Activated CD8-positive, alpha-beta memory T cell treated with anti-CD3 and anti-CD28 coated beads, Interleukin-2, amount 50 U/mL, for 1 hour (primary cell): Measurements from ENCODE around the gene CRKL.
"Not testable (repeated sequence)": the region's sequence is repeated elsewhere in the genome, so short reads cannot be mapped to it uniquely, and the experiment has no call there.

ENCODE experiments used
- DNase-seq: peaks from one replicate; pipeline ENCODE4 v3.0.0-alpha.2; 2020; ENCODE audit errors: extremely low read depth

The CRKL gene, protein sequence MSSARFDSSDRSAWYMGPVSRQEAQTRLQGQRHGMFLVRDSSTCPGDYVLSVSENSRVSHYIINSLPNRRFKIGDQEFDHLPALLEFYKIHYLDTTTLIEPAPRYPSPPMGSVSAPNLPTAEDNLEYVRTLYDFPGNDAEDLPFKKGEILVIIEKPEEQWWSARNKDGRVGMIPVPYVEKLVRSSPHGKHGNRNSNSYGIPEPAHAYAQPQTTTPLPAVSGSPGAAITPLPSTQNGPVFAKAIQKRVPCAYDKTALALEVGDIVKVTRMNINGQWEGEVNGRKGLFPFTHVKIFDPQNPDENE

DNA sequence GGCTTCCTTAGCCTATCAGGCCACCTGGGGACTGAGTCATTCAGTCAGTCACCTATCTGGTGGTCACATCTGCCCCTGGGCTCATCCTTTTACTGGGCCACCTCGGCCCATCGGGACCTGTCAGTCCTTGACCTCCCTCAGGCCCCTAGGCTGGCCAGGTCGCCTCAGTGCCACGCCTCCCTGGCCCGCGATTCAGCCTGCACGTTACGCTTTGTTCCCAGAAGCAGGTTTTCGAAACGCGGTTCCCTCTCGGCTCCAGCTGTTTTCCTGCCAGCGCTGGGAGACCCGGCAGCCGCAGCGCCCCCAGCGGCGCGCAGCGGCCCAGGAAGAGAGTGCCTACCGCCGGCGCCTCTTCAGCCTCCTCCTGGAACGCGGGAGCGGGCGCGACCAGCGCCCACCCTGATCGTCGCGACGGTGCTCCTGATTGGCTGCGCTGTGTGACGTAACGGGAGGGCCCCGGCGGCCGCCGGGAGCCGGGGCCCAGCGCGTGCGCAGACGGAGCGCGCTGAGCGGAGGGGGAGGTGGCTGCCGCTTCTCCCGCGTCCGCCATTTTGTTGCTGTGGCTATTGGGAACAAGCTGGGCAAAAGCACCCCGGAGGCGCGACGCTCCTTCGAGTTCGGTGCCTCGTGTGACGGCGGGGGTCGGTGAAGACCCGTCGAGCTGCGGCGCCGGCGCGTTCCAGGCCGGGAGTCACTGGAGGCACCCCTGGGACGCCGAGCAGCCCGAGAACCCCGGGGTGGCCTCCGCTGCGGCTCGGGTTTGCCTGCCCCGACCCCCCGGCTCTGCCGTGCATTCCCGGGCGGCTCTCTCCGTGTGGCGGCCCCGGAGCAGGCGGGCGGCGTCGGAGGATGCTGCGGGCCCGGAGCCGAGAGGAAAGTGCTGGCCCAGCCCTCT lies at the start of gene CRKL:
TSS of gene CRKL (plus strand) at position 492 of the 895 bp plus-strand sequence. CDS start 528 bp downstream, outside the sequence.
- DNase-seq, result peak; percentile 87

DNA sequence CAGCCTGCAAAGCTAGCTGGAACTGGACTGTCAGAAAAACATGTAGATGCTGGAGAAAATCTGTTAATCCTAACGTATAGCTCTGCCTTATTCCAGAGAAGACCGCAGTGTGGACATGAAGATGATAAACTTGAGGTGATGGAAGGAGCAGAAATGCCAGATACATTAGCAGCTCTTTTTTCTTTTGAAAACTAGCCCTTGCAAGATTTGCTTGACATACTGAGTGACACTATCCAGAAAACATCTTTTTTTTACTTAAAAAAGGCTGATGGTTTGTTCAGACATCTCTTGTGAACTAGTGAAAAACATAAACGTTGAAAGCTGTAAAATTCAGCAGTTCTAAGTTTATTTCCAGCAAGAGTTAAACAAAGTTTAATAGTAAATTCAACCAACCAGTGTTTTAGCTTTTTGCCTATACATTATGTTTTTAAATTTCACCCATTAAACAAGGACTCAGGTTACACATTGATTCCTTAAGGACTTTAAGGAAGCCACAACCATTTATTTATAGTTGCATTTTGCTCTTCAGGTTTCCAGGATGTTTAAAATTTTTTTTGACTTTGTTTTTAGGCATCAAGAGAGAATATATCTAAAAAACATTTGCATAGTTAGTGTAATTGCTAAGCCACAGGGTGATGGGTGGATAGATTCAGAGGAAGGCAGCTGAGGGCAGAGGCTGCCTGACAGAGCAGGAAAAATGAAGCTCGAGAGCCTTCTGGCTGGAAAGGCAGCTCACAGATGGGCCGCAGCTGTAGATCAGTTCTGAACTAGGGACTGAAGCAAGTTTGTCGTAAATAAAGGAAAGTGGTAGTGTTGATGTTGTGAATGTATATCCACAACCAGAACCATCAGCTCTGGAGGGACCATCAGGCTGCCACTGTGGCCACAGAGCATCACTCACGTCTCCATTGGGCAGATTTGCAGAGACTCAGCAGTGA lies 48.9 kb upstream of the CRKL start:
- no peak for DNase-seq

DNA sequence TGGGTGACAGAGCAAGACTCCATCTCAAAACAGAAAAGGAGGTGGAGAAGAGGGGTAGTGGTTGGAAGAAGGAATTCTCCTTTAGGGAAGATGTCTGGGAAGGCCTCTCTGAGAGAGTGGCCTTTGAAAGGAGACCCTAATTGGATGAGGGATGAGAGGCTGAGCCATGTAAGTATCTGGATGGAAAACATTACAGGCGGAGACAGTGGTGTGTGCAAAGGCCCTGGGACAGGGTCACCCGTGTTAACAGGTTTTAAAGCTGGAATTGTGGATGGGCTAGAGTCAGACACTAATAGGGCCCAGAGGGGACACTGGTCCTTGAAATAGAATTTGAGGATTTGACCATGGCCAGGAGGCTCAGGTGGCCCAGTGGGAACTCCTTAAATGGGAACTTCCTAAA lies 48.0 kb upstream of the CRKL start:
- DNase-seq, result no peak

DNA sequence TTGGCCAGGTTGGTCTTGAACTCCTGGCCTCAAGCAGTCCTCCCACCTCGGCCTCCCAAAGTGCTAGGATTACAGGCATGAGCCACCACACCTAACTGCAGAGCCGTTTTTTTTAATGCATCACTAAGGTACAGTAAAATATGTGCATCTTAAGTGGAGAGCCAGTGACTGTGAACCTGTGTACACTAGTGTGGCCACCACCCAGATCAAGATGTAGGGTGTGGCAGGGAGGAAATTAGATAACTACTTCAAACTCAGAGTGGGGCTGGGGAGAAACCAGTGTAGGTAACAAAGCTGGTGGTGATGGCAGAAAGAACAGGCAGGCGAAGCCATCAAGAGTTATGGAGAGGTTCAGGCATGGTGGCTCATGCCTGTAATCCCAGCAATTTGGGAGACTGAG lies 44.0 kb upstream of the CRKL start:
- no peak for DNase-seq

DNA sequence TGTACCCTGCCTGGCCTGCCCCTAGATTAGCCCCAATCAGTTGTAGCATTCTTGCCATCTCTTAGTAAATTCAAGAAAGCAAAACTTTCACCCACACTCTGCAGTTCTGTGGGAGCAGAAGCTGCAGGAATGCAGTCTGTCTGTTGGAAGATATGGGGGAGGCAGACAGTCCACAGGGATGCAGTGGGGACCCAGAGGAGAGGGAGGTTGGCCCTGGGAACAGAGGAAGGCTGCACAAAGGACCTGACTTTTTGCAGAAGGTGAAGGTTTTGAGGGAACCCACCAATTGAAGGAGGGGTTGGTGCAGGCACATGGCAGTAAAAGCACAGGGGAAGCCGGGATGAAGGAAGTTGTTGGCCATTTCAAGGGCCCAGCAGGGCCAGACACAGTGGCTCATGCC lies 41.9 kb upstream of the CRKL start:
- DNase-seq, result no peak

DNA sequence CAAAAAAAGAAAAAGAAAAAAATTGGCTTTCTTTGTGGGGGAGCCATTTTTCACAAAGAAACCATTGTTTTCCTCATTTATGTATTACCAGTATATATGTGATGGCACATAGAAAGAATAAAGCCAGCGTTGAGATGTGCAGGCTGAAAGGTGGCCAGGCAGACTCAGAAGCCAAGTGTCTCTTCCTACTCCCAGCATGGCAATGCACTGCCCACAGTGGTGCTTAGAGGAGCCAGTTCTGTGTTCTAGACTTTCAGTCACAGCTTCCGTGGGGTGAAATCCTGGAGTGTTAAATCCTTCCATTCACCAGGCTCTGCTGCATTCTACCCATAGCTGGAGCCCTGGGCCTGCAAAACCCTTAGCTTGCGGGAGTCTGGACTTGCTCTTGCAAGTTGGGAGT lies 39.5 kb upstream of the CRKL start:
- DNase-seq, result no peak

DNA sequence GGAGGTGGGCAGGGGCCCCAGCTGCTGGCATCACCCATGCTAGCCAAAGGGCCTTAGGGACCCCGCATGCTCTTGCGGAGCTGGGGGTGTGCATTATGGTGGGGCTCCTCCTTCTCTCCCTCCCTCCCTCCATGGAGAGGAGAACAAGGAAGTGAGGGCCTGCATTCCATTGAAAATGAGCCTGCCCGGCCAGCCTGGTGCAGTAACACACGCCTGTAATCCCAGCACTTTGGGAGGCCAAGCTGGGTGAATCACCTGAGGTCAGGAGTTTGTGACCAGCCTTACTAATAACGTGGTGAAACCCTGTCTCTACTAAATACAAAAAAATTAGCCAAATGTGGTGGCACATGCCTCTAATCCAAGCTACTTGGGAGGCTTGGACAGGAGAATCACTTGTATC lies 36.0 kb upstream of the CRKL start:
- no peak for DNase-seq

DNA sequence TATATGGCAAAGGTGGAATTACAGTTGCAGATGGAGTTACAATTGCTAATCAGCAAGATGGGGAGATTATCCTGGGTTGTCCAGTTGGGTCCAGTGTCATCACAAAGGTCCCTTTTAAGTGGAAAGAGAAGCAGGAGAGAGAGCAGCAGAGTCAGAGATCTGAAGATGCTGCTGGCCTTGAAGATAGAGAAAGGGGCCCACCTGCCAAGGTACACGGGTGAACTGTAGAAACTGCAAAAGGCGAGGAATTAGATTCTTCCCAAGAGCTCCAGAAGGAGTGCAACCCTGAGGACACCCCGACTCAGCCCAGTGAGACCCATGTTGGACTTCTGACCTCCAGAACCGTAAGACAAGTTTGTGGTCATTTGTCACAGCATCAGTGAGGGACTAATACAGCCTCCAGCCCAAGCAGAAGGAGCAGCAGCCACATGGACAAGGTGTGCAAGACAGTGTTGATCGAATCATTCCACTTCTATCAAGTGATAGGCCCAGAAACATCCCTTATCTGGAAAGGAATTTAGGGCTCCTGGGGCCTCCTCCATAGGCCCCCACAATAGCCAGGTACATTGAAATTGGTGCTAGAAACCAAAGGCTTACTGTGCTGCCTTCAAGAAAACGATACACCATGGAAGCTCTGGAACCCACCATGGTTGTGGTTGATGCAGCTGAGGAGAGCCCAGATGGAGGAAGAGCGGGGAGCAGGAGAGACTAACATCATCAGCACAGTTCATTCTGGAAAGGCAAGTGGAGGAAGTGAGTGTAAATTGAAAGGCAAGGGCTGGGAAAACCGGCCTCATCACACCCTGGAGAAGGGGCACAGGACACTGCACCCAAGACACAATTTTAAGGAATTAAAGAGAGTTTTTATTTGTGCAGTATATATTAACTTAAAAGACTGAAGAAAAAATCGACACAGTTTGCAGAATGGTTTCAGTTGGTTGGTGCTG lies 35.1 kb upstream of the CRKL start:
- no peak for DNase-seq

DNA sequence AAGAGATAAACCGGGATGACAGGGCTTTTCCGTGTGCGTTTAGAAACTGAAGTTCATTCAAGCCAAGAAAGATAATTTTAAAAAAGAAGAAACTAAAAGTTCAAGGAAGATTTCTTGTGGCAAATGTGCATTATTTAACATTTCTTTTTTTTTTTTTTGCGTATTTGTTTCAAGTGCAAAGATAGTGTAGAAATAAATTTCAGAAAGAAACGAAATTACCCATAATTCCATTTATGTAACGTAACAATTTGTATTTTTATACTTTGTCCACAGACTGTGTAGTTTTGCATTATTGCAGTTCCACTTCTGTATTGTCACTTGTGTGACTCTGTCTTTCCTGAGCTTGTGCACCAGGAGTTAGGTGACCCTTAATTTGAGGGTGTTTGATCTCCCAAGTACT lies 34.4 kb upstream of the CRKL start:
- no peak for DNase-seq

DNA sequence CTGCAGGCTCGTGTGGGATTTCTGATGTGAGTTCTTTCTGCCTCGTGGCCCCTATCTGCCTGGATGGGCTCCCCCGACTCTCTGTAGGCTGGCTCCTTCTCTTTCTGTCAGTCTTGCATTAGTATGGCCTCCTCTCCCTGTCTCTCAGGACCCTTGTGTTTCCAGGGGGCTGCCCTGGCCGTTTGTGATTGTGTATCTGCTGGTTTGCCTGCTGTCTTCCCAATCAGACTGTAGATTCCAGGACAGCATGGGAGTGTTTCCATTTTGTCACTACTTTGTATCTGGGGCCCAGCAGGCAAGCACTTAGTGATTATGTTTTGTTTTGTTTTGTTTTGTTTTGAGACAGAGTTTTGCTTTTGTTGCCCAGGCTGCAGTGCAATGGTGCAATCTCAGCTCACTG lies 32.8 kb upstream of the CRKL start:
- DNase-seq, result no peak

DNA sequence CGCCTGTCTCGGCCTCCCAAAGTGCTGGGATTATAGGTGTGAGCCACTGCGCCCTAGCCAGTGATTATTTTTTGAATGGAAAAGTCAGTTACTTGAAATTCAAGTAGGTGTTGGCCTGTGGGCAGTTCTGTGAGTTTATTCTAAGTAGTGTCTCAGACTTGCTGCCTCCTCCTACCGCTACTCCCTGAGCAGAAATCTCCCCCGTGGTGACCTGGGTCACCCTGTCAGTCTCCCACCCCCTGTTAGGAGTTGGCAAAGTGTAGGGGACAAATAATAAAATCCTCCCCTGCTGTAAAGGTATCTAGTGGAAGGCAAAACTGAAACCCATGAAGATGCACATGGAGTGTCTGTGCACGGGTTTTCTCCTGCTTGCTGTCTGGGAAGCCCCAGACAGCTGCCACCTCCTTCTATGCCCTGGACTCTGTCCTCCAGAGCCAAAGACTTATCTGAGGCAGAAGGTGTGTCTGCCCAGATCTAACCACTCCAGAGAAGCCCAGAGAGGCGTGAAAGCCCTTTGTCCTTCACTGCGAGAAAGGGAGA lies 32.1 kb upstream of the CRKL start:
- no peak for DNase-seq

DNA sequence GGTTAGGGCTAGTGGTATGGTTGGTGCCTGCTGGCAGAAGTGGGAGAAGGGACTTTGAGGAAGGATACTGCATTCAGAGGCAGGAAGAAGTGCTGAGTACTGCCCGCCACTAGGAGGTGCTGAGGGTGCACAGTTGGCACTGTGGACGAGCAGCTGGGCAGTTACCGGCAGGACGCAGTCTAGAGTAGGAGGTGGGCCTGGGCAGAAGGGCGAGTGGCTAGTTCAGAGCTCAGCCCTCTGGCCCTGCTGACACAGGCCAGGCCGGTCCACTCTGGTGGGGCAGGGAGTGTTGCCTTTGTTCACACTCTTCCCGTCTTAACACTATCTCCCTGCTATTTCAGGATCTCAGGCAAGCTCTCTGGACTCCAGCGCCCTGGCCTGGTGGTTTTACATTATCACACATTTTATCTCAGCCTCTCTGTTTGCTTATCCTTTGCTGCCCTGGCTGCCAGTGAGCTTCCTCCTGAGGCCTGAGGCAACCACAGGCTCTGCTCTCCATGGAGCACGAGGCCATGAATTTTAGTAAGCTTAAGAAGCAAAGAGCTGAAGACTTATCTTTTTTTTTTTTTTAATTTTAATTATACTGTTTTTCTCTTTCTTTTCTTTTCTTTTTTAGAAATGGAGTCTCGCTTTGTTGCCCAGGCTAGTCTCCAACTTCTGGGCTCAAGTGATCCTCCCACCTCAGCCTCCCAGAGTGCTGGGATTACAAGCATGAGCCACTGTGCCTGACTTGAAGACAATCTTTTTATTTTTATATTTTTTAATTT lies 31.5 kb upstream of the CRKL start:
- peak; percentile 3 for DNase-seq

DNA sequence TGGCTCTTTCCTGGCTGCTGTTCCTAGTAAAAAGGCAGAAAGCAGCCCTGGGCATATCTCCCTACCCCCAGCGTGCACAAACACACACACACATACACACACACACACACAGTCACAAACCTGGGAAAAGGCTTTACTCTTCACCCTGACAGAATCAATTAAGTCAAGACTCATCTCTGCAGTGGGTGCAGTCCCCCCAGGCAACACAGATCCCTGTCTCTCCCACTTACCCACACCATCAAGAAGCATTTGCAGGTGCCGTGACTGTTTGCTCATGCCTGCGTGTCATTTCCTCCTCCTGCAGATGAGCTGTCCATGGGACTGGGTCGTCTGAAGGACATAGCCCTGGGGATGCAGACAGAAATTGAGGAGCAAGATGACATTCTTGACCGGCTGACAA lies 29.8 kb upstream of the CRKL start:
- no peak for DNase-seq

DNA sequence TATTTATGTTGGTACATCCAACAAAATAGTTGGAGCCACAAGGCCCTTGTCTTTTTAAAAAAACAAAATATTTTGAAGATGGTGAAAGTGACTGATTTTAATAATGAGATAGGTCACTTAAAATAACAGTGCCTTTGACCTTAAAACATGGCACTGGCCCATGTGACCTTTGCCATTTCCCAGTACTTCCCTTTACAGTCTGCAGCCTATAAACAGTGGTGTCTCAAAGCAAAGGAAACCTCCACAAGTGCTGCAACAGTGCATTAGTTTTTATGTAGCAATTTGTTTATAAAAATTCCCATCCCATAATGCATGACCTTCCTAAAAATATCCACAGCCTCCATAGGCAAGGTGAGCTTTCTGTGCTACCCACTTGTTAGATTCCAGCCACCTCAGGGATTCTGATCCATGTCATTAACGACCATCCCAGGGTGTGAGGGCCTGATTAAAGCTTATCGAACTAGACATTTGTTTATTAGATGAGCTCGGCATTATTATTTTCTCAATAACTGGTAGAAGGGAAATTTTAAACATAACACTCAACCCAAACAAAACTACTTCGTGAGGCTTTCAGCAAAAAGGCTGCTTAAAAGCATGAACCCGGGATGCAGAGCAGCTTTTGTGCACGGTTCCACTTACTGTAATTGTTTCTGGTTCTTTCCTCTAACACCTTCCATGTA lies 28.0 kb upstream of the CRKL start:
- DNase-seq, result no peak

DNA sequence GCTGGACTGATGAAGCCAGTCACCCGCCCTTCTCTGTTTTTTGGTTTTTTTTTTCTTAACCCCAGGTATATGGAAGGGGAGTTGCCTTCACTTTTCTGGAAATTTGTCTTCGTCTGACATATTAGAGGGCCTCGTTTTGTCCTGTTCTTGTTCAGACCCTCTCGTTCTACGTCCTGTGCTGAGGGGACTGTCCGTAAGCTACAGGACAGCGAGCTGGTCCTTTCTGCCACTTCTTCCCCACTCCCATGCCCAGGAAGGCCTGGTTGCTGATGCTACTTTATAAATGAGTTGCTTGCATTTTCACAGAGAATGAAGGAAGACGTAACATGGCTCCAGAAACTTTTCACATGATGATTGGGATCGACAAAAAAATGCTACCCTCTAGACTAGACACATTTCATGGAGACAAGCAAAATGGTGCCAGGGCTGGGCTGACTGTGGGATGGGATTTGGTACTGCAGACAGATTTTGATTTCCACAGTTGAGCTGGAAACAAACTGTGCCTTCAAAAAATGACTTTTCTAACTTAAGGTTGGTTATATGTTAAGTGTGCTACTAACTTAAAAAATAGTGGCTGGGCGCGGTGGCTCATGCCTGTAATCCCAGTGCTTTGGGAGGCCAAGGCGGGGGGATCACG lies 27.2 kb upstream of the CRKL start:
- no peak for DNase-seq

DNA sequence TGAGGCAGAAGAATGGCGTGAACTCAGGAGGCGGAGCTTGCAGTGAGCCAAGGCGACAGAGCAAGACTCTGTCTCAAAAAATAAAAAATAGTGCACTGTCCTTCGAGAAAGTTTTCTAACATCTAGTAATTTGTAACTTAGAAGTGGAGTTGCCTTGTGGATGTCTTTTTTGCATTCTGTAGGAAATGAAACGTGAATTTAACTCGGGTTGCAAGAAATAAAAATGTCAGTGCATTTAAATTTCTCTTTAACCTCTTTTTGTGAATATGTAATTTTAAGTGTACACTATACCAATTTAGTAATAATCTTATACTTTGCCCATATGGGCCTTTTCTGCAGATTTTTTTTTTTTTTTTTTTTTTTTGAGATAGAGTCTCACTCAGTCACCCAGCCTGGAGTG lies 26.2 kb upstream of the CRKL start:
- no peak for DNase-seq

DNA sequence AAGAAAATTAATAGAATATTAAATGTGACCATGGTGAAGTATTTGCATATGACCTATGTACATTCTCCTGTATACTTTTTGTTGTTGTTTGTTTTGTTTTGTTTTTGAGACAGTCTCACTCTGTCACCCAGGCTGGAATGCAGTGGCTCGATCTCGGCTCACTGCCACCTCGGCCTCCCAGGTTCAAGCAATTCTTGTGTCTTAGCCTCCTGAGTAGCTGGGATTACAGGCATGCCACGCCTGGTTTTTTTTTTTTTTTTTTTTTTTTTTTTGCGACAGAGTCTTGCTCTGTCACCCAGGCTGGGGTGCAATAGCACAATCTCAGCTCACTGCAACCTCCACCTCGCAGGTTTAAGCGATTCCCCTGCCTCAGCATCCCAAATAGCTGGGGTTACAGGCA lies 19.5 kb upstream of the CRKL start:
- DNase-seq, result not testable (repeated sequence)

DNA sequence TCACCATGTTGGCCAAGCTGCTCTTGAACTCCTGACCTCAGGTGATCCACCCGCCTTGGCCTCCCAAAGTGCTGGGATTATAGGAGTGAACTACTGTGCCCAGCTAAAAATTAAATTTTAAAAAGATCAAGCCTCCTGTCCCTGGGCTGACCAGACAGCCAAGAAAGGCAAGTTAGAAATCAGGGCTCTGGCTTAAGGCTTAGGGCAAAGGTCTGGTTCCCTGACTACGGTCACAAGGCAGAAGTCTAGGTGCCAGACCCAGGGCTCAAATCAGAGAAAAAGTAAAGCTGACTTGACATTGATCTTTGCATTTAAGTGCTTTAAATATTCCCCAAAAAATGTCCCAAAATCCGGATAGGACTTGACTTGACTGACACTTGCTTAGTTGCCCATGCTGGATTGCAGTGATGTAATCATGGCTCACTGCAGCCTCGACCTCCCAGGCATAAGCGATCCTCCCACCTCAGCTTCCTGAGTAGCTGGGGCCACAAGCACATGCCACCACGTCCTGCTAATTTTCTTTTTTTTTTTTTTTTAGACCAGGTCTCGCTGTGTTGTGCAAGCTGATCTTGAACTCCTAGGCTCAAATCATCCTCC lies 17.3 kb upstream of the CRKL start:
- DNase-seq, result no peak
